ENCODE measurements around the gene GMEB2.

Gene GMEB2

GRCh38 chr20:63594043-63594561 is 32.8 kb downstream of the GMEB2 start:
- Mint-ChIP-seq H3K9me3 (no peaks in the 10 kb centered on the region), H3K27me3 (no peaks in the 10 kb centered on the region), H3K27ac (no peak overlapping the region), H3K4me3 (no peak overlapping the region), H3K4me1 (no peaks in the 10 kb centered on the region)
- DNase-seq (no peak), ATAC-seq (no peak)

GRCh38 chr20:63592661-63593060 is 34.2 kb downstream of the GMEB2 start:
- Mint-ChIP-seq H3K4me1 (peaks cover 10% of the 10 kb centered on the region), H3K27ac (no peak overlapping the region), H3K9me3 (no peaks in the 10 kb centered on the region), H3K4me3 (no peak overlapping the region), H3K27me3 (no peaks in the 10 kb centered on the region)
- DNase-seq, result no peak
- ATAC-seq, result no peak

- Mint-ChIP-seq H3K4me1 (peaks cover 17% of the 10 kb centered on the region), H3K27ac (no peak overlapping the region), H3K27me3 (no peaks in the 10 kb centered on the region), H3K4me3 (no peak overlapping the region), H3K9me3 (no peaks in the 10 kb centered on the region)
- ATAC-seq (no peak), DNase-seq (no peak)
Measured at GRCh38 chr20:63591786-63592355, 35.0 kb downstream of the GMEB2 start.

- Mint-ChIP-seq H3K4me3 (no peak overlapping the region), H3K4me1 (peaks cover 17% of the 10 kb centered on the region), H3K9me3 (no peaks in the 10 kb centered on the region), H3K27me3 (peaks cover under 1% of the 10 kb centered on the region), H3K27ac (no peak overlapping the region)
- no peak for ATAC-seq
- no peak for DNase-seq
Measured at GRCh38 chr20:63591147-63591533, 35.8 kb downstream of the GMEB2 start.

- no peak overlapping the region for H3K4me3 Mint-ChIP-seq
- peaks cover 7% of the 10 kb centered on the region for H3K27me3 Mint-ChIP-seq
- H3K9me3 Mint-ChIP-seq, result no peaks in the 10 kb centered on the region
- peak overlapping the region in 1 of 2 donors; percentile 71 for H3K27ac Mint-ChIP-seq
- peaks cover 17% of the 10 kb centered on the region for H3K4me1 Mint-ChIP-seq
- ATAC-seq (no peak), DNase-seq (no peak)
Measured at GRCh38 chr20:63590218-63591146, 36.4 kb downstream of the GMEB2 start.

- no peak overlapping the region for H3K4me3 Mint-ChIP-seq
- peak overlapping the region in 1 of 2 donors; percentile 71 for H3K27ac Mint-ChIP-seq
- H3K4me1 Mint-ChIP-seq, result peaks cover 17% of the 10 kb centered on the region
- no peak for DNase-seq
- no peaks in the 10 kb centered on the region for H3K9me3 Mint-ChIP-seq
- no peak for ATAC-seq
- H3K27me3 Mint-ChIP-seq, result peaks cover 8% of the 10 kb centered on the region
Measured at GRCh38 chr20:63589261-63590217, 37.4 kb downstream of the GMEB2 start.

GRCh38 chr20:63588641-63589041 is 38.3 kb downstream of the GMEB2 start:
- Mint-ChIP-seq H3K4me3 (no peak overlapping the region), H3K4me1 (peaks cover 17% of the 10 kb centered on the region), H3K27me3 (peaks cover 8% of the 10 kb centered on the region), H3K9me3 (no peaks in the 10 kb centered on the region), H3K27ac (peak overlapping the region in 1 of 2 donors; percentile 54)
- DNase-seq (no peak), ATAC-seq (no peak)

- Mint-ChIP-seq H3K4me3 (no peak overlapping the region), H3K27me3 (peaks cover 8% of the 10 kb centered on the region), H3K9me3 (no peaks in the 10 kb centered on the region), H3K27ac (peak overlapping the region in 1 of 2 donors; percentile 62), H3K4me1 (peaks cover 17% of the 10 kb centered on the region)
- DNase-seq, result no peak
- ATAC-seq, result no peak
Measured at GRCh38 chr20:63587776-63588591, 38.9 kb downstream of the GMEB2 start.

GRCh38 chr20:63587256-63587655 is 39.6 kb downstream of the GMEB2 start:
- DNase-seq, result no peak
- peaks cover 8% of the 10 kb centered on the region for H3K27me3 Mint-ChIP-seq
- H3K4me3 Mint-ChIP-seq, result no peak overlapping the region
- H3K4me1 Mint-ChIP-seq, result peaks cover 17% of the 10 kb centered on the region
- no peak for ATAC-seq
- no peak overlapping the region for H3K27ac Mint-ChIP-seq
- no peaks in the 10 kb centered on the region for H3K9me3 Mint-ChIP-seq

GRCh38 chr20:63586797-63587196 is 40.1 kb downstream of the GMEB2 start:
- no peak for ATAC-seq
- no peak overlapping the region for H3K27ac Mint-ChIP-seq
- no peaks in the 10 kb centered on the region for H3K9me3 Mint-ChIP-seq
- peaks cover 8% of the 10 kb centered on the region for H3K27me3 Mint-ChIP-seq
- peaks cover 17% of the 10 kb centered on the region for H3K4me1 Mint-ChIP-seq
- H3K4me3 Mint-ChIP-seq, result no peak overlapping the region
- DNase-seq, result no peak

- Mint-ChIP-seq H3K9me3 (no peaks in the 10 kb centered on the region), H3K4me3 (no peak overlapping the region), H3K27me3 (peaks cover 8% of the 10 kb centered on the region), H3K27ac (no peak overlapping the region), H3K4me1 (peaks cover 22% of the 10 kb centered on the region)
- DNase-seq (no peak), ATAC-seq (no peak)
Measured at GRCh38 chr20:63585616-63586565, 41.0 kb downstream of the GMEB2 start.

- no peak for ATAC-seq
- Mint-ChIP-seq H3K4me3 (no peak overlapping the region), H3K27ac (no peak overlapping the region)
Measured at GRCh38 chr20:63582382-63583063, 44.4 kb downstream of the GMEB2 start.

GRCh38 chr20:63580796-63581461 is 46.0 kb downstream of the GMEB2 start:
- no peaks in the 10 kb centered on the region for H3K9me3 Mint-ChIP-seq
- DNase-seq (peak; percentile 61 to 73), ATAC-seq (peak; percentile 98)
- no peak overlapping the region for H3K27ac Mint-ChIP-seq
- H3K4me1 Mint-ChIP-seq, result peaks cover 12% of the 10 kb centered on the region
- H3K4me3 Mint-ChIP-seq, result no peak overlapping the region
- peaks cover 40% of the 10 kb centered on the region for H3K27me3 Mint-ChIP-seq

More at GRCh38 chr20:63582382-63583063, 44.4 kb downstream of the GMEB2 start:
- no peak for DNase-seq
- peaks cover 17% of the 10 kb centered on the region for H3K4me1 Mint-ChIP-seq
- peaks cover 31% of the 10 kb centered on the region for H3K27me3 Mint-ChIP-seq
- H3K9me3 Mint-ChIP-seq, result no peaks in the 10 kb centered on the region

Measured in stimulated activated naive CD8-positive, alpha-beta T cell treated with anti-CD3 and anti-CD28 coated beads, Interleukin-15, amount 100 ng/mL, for 72 hours (primary cell).